ENCODE results near the gene SPTBN5. TPM values are rescaled to one million over a fixed set of nuclear protein-coding genes. Genes with fewer than 3 reads are reported as not detected.

SPTBN5 gene
- total RNA-seq, 4 donors from 2014 or later = 0.40 to 2.5 (median 1.8) TPM

DNA sequence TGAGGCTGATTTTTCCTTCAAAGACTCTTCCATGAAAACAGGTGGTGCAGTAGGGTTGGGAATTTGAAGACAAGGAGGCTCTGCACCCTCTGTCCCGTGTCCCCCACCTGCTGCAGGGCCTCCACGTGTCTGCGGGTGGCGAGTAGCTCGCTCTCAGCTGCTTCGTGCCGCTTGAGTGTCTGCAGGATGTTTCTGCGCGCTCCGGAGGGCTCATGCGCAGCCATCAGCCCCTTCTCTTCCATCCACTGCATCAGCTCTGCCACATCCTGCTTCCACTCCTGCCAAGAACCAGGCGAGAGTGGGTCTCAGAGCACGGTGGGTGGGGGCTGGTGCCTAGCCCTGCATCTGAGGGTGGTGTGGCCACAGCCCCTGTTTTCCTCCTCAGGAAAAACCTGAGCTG, 17.8 kb downstream of the SPTBN5 start:
- H3K4me3 ChIP-seq (replicated peaks in 1 of 3) = no peak overlapping the region
- intact Hi-C loops (cut with DNase I) = no loop called here
- no peaks in the 10 kb centered on the region for H3K36me3 ChIP-seq
- no peaks in the 10 kb centered on the region for H3K9me3 ChIP-seq
- TF ChIP-seq POLR2A (IDR thresholded peaks at IDR 0.05) = no peak
- TF ChIP-seq, protein P1, sequence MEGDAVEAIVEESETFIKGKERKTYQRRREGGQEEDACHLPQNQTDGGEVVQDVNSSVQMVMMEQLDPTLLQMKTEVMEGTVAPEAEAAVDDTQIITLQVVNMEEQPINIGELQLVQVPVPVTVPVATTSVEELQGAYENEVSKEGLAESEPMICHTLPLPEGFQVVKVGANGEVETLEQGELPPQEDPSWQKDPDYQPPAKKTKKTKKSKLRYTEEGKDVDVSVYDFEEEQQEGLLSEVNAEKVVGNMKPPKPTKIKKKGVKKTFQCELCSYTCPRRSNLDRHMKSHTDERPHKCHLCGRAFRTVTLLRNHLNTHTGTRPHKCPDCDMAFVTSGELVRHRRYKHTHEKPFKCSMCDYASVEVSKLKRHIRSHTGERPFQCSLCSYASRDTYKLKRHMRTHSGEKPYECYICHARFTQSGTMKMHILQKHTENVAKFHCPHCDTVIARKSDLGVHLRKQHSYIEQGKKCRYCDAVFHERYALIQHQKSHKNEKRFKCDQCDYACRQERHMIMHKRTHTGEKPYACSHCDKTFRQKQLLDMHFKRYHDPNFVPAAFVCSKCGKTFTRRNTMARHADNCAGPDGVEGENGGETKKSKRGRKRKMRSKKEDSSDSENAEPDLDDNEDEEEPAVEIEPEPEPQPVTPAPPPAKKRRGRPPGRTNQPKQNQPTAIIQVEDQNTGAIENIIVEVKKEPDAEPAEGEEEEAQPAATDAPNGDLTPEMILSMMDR (IDR thresholded peaks at IDR 0.05) = no peak
- no peak overlapping the region for H3K27ac ChIP-seq
- H3K27me3 ChIP-seq = no peaks in the 10 kb centered on the region
- H3K4me1 ChIP-seq = peaks cover 18 to 23% of the 10 kb centered on the region in 2 donors
- DNase-seq = no peak
- 74 to 77% methylated on average over 12 to 13 of the region's 13 CpGs for WGBS, 2 donors

DNA sequence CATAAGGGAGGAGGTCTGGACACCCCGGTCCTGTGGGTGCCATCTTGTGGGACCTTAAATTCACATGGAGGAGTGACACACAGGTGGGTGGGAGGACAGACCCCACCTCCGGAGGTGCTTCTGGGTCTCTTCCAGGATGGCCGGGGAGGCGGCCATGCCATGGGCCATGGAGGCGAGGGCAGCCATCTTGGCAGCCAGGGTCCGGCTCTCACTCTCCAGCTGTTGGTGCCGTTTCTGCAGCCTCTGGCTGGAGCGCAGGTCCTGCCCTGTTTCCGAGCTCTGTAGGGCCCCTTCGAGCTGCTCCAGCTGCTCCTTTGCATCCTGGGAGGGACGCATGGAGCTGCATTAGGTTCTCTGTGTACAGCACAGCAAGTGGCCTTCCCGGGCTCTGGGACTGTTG, 19.1 kb downstream of the SPTBN5 start:
- DNase-seq = no peak
- Histone ChIP-seq H3K36me3 (no peaks in the 10 kb centered on the region), H3K27me3 (no peaks in the 10 kb centered on the region), H3K4me1 (peaks cover 18 to 23% of the 10 kb centered on the region in 2 donors), H3K27ac (no peak overlapping the region), H3K9me3 (no peaks in the 10 kb centered on the region), H3K4me3 (replicated peaks in 1 of 3) (no peak overlapping the region)
- intact Hi-C loops (cut with DNase I) = no loop called here
- 96% methylated on average over 6 to 12 of the region's 12 CpGs for WGBS, 2 donors
- TF ChIP-seq, protein P1 (IDR thresholded peaks at IDR 0.05) = no peak
- no peak for TF ChIP-seq POLR2A (IDR thresholded peaks at IDR 0.05)

DNA sequence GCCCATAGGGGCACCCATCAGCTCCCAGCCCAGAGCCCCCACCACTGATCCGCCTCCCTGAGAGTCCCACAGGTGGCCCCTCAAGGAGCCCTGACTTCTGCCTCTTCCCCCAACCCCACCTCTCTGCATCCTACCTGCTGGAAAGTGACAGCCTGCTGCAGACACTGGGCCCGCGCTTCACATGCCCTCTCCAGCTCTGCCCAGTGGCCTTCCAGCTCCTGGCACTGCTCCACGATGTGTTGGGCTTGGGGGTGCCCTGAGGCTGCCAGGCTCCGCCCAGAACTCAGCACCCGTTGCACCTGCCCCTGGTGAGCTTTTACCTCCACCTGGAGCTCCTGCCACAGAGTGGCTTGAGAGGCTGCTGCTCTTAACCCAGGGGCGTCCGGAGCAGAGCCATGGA, 20.1 kb downstream of the SPTBN5 start:
- Histone ChIP-seq H3K27ac (no peak overlapping the region), H3K4me1 (peaks cover 18 to 22% of the 10 kb centered on the region in 2 donors), H3K4me3 (replicated peaks in 1 of 3) (no peak overlapping the region), H3K36me3 (no peaks in the 10 kb centered on the region), H3K27me3 (no peaks in the 10 kb centered on the region), H3K9me3 (no peaks in the 10 kb centered on the region)
- DNase-seq = no peak
- intact Hi-C loops (cut with DNase I) = no loop called here
- WGBS, 2 donors = 90 to 100% methylated on average over 3 to 5 of the region's 8 CpGs
- TF ChIP-seq, protein P1 (IDR thresholded peaks at IDR 0.05) = no peak
- no peak for TF ChIP-seq POLR2A (IDR thresholded peaks at IDR 0.05)

DNA sequence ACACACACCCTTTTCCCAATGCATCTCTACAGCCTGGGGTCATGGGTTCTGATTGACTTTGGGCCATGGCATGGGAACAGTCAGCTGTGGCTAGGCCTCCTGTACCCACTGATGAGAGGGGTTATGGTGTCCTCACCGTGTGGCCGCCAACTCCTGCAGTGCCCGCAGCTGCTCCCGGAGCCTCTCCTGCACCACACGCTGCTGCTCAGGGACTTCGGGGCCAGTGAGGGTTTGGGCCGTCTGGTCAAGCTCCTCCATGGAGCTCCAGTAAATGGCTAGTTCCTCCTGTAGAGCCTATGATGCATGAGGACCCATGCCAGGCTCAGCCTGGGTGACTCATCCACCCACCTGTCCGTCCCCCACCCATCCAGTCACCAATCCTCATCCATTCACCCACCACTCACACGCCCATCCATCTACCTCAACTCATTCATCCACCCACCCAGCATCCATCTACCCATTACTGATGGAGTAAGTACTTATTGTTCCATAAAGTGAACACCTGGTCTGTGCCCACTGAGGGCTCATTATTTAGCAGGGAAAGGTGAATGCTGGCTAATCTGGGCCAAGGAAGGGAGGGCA, 21.6 kb downstream of the SPTBN5 start:
- no peak overlapping the region for H3K27ac ChIP-seq
- no peaks in the 10 kb centered on the region for H3K9me3 ChIP-seq
- H3K27me3 ChIP-seq = no peaks in the 10 kb centered on the region
- 91 to 94% methylated on average over 9 of the region's 9 CpGs for WGBS, 2 donors
- peaks cover 8% of the 10 kb centered on the region in 2 donors for H3K4me1 ChIP-seq
- intact Hi-C loops (cut with DNase I) = no loop called here
- no peak overlapping the region for H3K4me3 ChIP-seq (replicated peaks in 1 of 3)
- TF ChIP-seq, protein P1 (IDR thresholded peaks at IDR 0.05) = no peak
- TF ChIP-seq POLR2A (IDR thresholded peaks at IDR 0.05) = no peak
- no peak for DNase-seq
- H3K36me3 ChIP-seq = no peaks in the 10 kb centered on the region

DNA sequence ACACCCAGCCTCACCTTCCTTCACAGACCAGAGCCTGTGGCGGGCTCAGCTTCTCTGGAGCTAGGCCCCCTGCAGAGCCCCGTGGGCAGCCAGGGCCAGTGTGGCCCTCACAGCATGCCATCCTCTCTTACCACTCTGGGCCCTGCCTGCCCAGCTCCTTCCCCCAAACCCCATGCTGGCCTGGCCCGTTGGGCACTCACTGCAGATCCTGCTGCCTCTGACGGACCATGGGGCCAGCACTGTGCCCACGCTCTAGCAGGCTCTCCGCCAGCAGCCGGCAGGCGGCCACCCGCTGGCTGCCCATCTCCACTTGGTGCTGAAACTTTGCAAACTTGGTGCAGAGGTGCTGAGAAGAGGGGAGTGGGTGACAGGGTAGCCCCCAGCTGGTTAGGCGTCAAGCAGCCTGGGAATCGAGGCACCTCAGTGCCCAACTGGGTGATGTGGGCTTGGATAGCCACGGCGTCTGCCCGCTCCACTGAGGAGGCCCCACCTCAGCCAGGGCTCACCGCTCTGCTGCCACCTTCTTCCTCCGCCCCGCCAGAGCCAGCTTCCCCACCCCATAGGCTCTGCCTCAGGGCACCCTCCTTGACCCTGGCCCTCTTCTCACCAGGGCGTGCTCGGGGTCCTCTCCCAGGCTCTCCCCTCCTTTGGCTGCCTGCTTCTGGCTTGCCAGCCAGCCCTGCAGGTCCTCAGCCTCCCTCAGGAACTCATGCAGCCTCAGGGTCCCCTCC, 22.5 kb downstream of the SPTBN5 start:
- TF ChIP-seq POLR2A (IDR thresholded peaks at IDR 0.05) = no peak
- TF ChIP-seq, protein P1 (IDR thresholded peaks at IDR 0.05) = no peak
- intact Hi-C loops (cut with DNase I) = no loop called here
- Histone ChIP-seq H3K36me3 (no peaks in the 10 kb centered on the region), H3K9me3 (no peaks in the 10 kb centered on the region), H3K27me3 (no peaks in the 10 kb centered on the region), H3K4me3 (replicated peaks in 1 of 3) (no peak overlapping the region), H3K4me1 (no peaks in the 10 kb centered on the region), H3K27ac (no peak overlapping the region)
- no peak for DNase-seq
- 92 to 94% methylated on average over 8 to 18 of the region's 19 CpGs for WGBS, 2 donors
